Stomach smooth muscle (tissue), 2 donors: ENCODE results near the gene EGFLAM.

ENCODE experiments used
- H3K27ac ChIP-seq: one replicate; pipeline ENCODE4 v1.7.0; 2013; ENCODE audit warnings: mild to moderate bottlenecking, low read length, inconsistent platforms
- H3K27me3 ChIP-seq, 2 donors: one replicate each; pipeline ENCODE4 v1.7.0; 2013; ENCODE audit warnings: low read length in 2 of 2; ENCODE audit not compliant: insufficient read depth in 2 of 2, control insufficient read depth in 1 of 2
- H3K36me3 ChIP-seq, 2 donors: one replicate each; pipeline ENCODE4 v1.7.0; 2013; ENCODE audit warnings: low read length in 2 of 2; ENCODE audit not compliant: control insufficient read depth in 2 of 2, insufficient read depth in 2 of 2
- H3K4me1 ChIP-seq: one replicate; pipeline ENCODE4 v1.7.0; 2013; ENCODE audit warnings: low read length; ENCODE audit not compliant: control insufficient read depth, insufficient read depth
- H3K4me3 ChIP-seq, 2 donors: one replicate each; pipeline ENCODE4 v1.7.0; 2013; ENCODE audit warnings: low read length in 2 of 2
- H3K9ac ChIP-seq, 2 donors: one replicate each; pipeline ENCODE4 v1.7.0; 2013; ENCODE audit warnings: low read length in 2 of 2, mild to moderate bottlenecking in 1 of 2
- H3K9me3 ChIP-seq, 2 donors: one replicate each; pipeline ENCODE4 v1.7.0; 2013; ENCODE audit warnings: low read length in 2 of 2; ENCODE audit not compliant: control insufficient read depth in 2 of 2
- donor health status: healthy.
- donor health status: Pancreatic carcinoma.

Gene EGFLAM

DNA sequence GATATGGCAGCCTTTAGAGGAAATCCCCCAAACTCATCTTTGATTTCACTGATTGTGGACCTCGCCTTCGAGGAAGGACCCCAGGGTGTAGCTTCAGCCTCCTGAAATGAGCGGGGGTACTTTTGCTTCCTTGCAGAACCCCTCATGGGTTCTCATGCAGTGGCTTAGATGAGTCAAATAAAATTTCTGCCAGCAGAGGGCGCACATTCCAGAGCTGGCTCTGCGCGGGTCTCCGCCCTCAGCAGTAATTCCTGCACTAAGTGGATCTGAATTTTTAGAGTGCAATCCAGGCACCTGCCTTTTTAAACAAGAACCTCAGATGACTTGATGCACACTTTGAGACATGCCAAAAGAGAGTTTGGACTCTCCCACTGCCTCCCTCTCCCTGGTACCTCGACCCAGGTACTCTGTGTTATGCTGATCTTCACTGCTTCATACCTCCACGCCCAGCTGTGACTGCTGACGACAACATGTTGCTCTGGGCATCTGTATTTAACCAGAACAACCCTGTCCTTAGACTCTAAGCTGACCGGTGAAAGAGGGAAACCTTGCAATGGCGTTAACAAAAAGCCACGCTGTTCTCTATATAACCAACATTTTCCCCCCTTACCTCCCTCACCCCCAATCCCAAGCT lies 7.3 kb downstream of the EGFLAM start:
- no peaks in the 10 kb centered on the region for H3K4me1 ChIP-seq
- H3K4me3 ChIP-seq, result no peak overlapping the region
- H3K9ac ChIP-seq, result no peak overlapping the region
- no peak overlapping the region for H3K27ac ChIP-seq
- peaks cover 11 to 14% of the 10 kb centered on the region in 2 donors for H3K27me3 ChIP-seq
- H3K36me3 ChIP-seq, result no peaks in the 10 kb centered on the region
- H3K9me3 ChIP-seq, result peaks cover 0 to 2% of the 10 kb centered on the region in 2 donors

GRCh38 chr5:38267372-38267771 lies 9.0 kb downstream of the EGFLAM start:
- peaks cover 11 to 14% of the 10 kb centered on the region in 2 donors for H3K27me3 ChIP-seq
- H3K9me3 ChIP-seq, result peaks cover 0 to 2% of the 10 kb centered on the region in 2 donors
- no peak overlapping the region for H3K4me3 ChIP-seq
- H3K4me1 ChIP-seq, result no peaks in the 10 kb centered on the region
- no peak overlapping the region for H3K9ac ChIP-seq
- no peaks in the 10 kb centered on the region for H3K36me3 ChIP-seq
- no peak overlapping the region for H3K27ac ChIP-seq

GRCh38 chr5:38273626-38274025 lies 15.3 kb downstream of the EGFLAM start:
- Histone ChIP-seq H3K9me3 (peaks cover 2 to 8% of the 10 kb centered on the region in 2 donors), H3K4me1 (no peaks in the 10 kb centered on the region), H3K27me3 (no peaks in the 10 kb centered on the region), H3K27ac (no peak overlapping the region), H3K4me3 (no peak overlapping the region), H3K9ac (no peak overlapping the region), H3K36me3 (no peaks in the 10 kb centered on the region)

- Histone ChIP-seq H3K27ac (no peak overlapping the region), H3K27me3 (no peaks in the 10 kb centered on the region), H3K4me3 (no peak overlapping the region), H3K4me1 (no peaks in the 10 kb centered on the region), H3K9me3 (peaks cover 2 to 8% of the 10 kb centered on the region in 2 donors), H3K36me3 (no peaks in the 10 kb centered on the region), H3K9ac (no peak overlapping the region)
Measured at GRCh38 chr5:38274370-38274769, 16.0 kb downstream of the EGFLAM start.

DNA sequence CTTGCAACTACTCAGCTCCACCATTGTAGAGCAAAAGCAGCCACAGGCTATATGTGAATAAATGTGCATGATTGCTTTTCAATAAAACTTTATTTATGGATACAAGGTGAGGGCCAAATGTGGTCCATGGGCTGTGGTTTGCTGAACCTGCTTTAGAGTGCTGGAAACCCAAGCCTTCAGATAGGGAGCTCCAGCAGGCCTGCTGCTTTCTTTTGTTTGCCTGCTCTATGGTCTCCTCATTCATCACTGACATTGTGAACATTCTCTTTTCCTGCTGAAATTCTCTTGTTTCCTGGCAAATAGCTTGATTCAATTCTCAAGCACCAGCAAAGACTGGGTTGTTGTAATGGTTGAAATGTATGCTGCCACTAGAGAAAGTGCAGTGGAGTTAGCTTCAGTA lies 26.0 kb downstream of the EGFLAM start:
- H3K9ac ChIP-seq, result no peak overlapping the region
- H3K27ac ChIP-seq, result no peak overlapping the region
- H3K9me3 ChIP-seq, result no peaks in the 10 kb centered on the region
- H3K27me3 ChIP-seq, result no peaks in the 10 kb centered on the region
- H3K4me3 ChIP-seq, result no peak overlapping the region
- H3K36me3 ChIP-seq, result no peaks in the 10 kb centered on the region
- no peaks in the 10 kb centered on the region for H3K4me1 ChIP-seq

- Histone ChIP-seq H3K9me3 (no peaks in the 10 kb centered on the region), H3K9ac (no peak overlapping the region), H3K27me3 (no peaks in the 10 kb centered on the region), H3K4me3 (no peak overlapping the region), H3K27ac (no peak overlapping the region), H3K36me3 (no peaks in the 10 kb centered on the region), H3K4me1 (no peaks in the 10 kb centered on the region)
Measured at GRCh38 chr5:38285226-38285625, 26.9 kb downstream of the EGFLAM start.

GRCh38 chr5:38286002-38286401 lies 27.6 kb downstream of the EGFLAM start:
- Histone ChIP-seq H3K27ac (no peak overlapping the region), H3K9me3 (no peaks in the 10 kb centered on the region), H3K9ac (no peak overlapping the region), H3K4me3 (no peak overlapping the region), H3K36me3 (no peaks in the 10 kb centered on the region), H3K4me1 (no peaks in the 10 kb centered on the region), H3K27me3 (no peaks in the 10 kb centered on the region)

- H3K9ac ChIP-seq, result no peak overlapping the region
- no peak overlapping the region for H3K4me3 ChIP-seq
- H3K36me3 ChIP-seq, result no peaks in the 10 kb centered on the region
- no peaks in the 10 kb centered on the region for H3K4me1 ChIP-seq
- no peaks in the 10 kb centered on the region for H3K27me3 ChIP-seq
- H3K27ac ChIP-seq, result no peak overlapping the region
- no peaks in the 10 kb centered on the region for H3K9me3 ChIP-seq
Measured at GRCh38 chr5:38287124-38287523, 28.8 kb downstream of the EGFLAM start.

DNA sequence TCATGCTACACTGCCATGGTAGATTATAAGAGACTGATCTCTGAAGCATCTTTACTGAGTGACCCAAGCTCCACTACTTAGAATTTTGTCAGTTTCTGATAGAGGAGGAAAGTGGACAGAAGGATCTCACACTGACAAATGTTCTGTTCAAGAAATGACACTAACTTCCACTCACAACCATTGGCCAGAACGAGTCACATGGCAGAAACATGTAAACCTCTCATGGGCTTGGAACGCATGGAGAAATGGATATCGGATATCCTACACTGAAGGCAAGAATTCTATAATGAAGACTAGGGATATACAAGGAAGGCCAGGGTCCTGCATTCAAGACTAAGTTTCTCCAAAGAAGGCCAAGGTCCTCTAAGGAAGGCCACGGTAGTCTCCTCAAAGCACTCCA lies 31.1 kb downstream of the EGFLAM start:
- Histone ChIP-seq H3K36me3 (no peaks in the 10 kb centered on the region), H3K27ac (no peak overlapping the region), H3K9ac (no peak overlapping the region), H3K27me3 (no peaks in the 10 kb centered on the region), H3K4me3 (no peak overlapping the region), H3K4me1 (no peaks in the 10 kb centered on the region), H3K9me3 (no peaks in the 10 kb centered on the region)

GRCh38 chr5:38290028-38290653 lies 31.8 kb downstream of the EGFLAM start:
- Histone ChIP-seq H3K9ac (no peak overlapping the region), H3K9me3 (no peaks in the 10 kb centered on the region), H3K27ac (no peak overlapping the region), H3K36me3 (no peaks in the 10 kb centered on the region), H3K27me3 (no peaks in the 10 kb centered on the region), H3K4me1 (no peaks in the 10 kb centered on the region), H3K4me3 (no peak overlapping the region)

DNA sequence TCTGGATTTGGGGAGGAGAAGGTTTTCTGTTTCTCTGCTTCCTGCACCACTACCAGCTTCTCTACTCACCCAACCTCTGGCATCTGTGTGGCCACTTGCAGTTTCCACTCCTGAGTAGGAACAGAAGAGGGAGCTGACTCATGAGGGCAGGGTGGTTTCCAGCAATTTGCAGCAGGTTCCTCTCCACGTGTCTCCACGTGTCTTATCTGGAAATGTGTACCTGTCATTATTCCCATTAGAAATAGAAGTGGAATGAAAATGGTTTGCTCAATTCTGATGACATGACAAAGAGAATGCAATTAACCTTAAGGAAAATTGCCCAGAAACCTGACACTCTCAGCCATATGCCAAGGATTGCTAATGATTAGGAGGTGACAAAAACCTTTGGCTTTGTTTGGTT lies 33.0 kb downstream of the EGFLAM start:
- no peak overlapping the region for H3K9ac ChIP-seq
- H3K27me3 ChIP-seq, result no peaks in the 10 kb centered on the region
- no peak overlapping the region for H3K4me3 ChIP-seq
- no peak overlapping the region for H3K27ac ChIP-seq
- no peaks in the 10 kb centered on the region for H3K36me3 ChIP-seq
- H3K4me1 ChIP-seq, result no peaks in the 10 kb centered on the region
- no peaks in the 10 kb centered on the region for H3K9me3 ChIP-seq
